Right atrium auricular region (tissue), 2 donors: ENCODE data around the gene ANAPC1. TPM values are rescaled to one million over a fixed set of nuclear protein-coding genes. Genes with fewer than 3 reads are reported as not detected.
"Not testable (repeated sequence)": the region's sequence is repeated elsewhere in the genome, so short reads cannot be mapped to it uniquely, and the experiment has no call there.

ENCODE experiments used
- DNase-seq: peaks from one replicate; pipeline ENCODE4 v3.0.0-alpha.2; 2019; ENCODE audit warnings: low spot score
- H3K27ac ChIP-seq, 2 donors: fragments of 200-600 bp; sonication (generic); 1 replicate in 1 of 2; 2 replicates in 1 of 2; pipeline ENCODE4 v1.5.1; 2016 to 2019
- H3K27me3 ChIP-seq, 2 donors: fragments of 200-600 bp; sonication (generic); one replicate each; pipeline versions ENCODE4 v1.5.1 to v1.6.0; 2017 to 2019
- H3K36me3 ChIP-seq: fragments of 200-600 bp; sonication (generic); one replicate; pipeline ENCODE4 v1.5.1; 2016
- H3K4me1 ChIP-seq, 2 donors: fragments of 200-600 bp; sonication (generic); one replicate each; pipeline versions ENCODE4 v1.5.1 to v1.6.0; 2017 to 2019
- H3K4me3 ChIP-seq, 2 donors: fragments of 200-600 bp; sonication (generic); 1 replicate in 1 of 2; 2 replicates in 1 of 2; pipeline ENCODE4 v1.5.1; 2017 to 2019; ENCODE audit warnings: mild to moderate bottlenecking in 1 of 2, moderate library complexity in 1 of 2
- H3K9me3 ChIP-seq, 2 donors: fragments of 200-600 bp; sonication (generic); one replicate each; pipeline ENCODE4 v1.5.1; 2019
- CTCF ChIP-seq, 2 donors: fragments of 200-600 bp; sonication (generic); IDR thresholded peaks; one replicate each; pipeline ENCODE4 v1.5.1; 2019; ENCODE audit warnings: antibody characterized with exemption in 2 of 2
- microRNA-seq, 2 donors: library from miRNA; unstranded; fragments of <30 nt; microRNA quantifications; one replicate each; pipeline ENCODE4, GENCODE V29; 2016 to 2017; ENCODE audit warnings: borderline number of aligned reads in 2 of 2, borderline replicate concordance in 1 of 2
- total RNA-seq, 2 donors: library from RNA; depleted of rRNA; stranded (reverse); fragments of >200 nt; gene quantifications; one replicate each; pipeline ENCODE4 v1.1.0, GENCODE V29; 2016

ANAPC1 gene
- total RNA-seq, 2 donors from 2014 or later, result 19.0 to 23.5 TPM

- not testable (repeated sequence) for H3K36me3 ChIP-seq, H3K9me3 ChIP-seq, DNase-seq, H3K27ac ChIP-seq, H3K27me3 ChIP-seq, H3K4me1 ChIP-seq, H3K4me3 ChIP-seq
- TF ChIP-seq CTCF (IDR thresholded peaks at IDR 0.05), result peak in 1 of 2 donors; percentile 12
These were observed 158.3 kb downstream of the ANAPC1 start for GRCh38 chr2:111725742-111726141.

- not testable (repeated sequence) for H3K27ac ChIP-seq, DNase-seq, H3K36me3 ChIP-seq, H3K27me3 ChIP-seq, H3K4me3 ChIP-seq, H3K9me3 ChIP-seq, H3K4me1 ChIP-seq
These were observed 164.4 kb downstream of the ANAPC1 start for GRCh38 chr2:111719610-111720009.

Small RNA genes lying within 50 kb of the gene (microRNA-seq; reads per million reads assigned to microRNA genes)
- gene MIR4771-2, result 0 reads per million in 2 donors

Other genes starting within 250 kb of the ANAPC1 start
- 10 to 100 TPM in 1 of 2 donors, 1 to 10 TPM in 1; 4.9 to 13.7 TPM for gene MERTK, start 14.4 kb upstream of the ANAPC1 start, total RNA-seq
- gene TMEM87B, start 171.1 kb upstream of the ANAPC1 start, total RNA-seq, result 1 to 10 TPM; 7.7 to 8.8 TPM